Raji (cell line): Measurements from ENCODE around the gene F11R.
A peak's percentile ranks its signal among the peaks of the same experiment; 100 is the strongest.

Experiments used
- POLR2A ChIP-seq: IDR thresholded peaks from 2 replicates; pipeline ENCODE4 v1.6.1; 2011; ENCODE audit warnings: low read depth, low read length, control low read depth; ENCODE audit not compliant: insufficient read depth

The F11R gene

GRCh38 chr1:161046605-161047228 is 25.8 kb upstream of the F11R start:
- TF ChIP-seq POLR2A = no peak

GRCh38 chr1:161045736-161046604 is 25.0 kb upstream of the F11R start, which contains the start of gene USF1:
Gene USF1, minus strand, starts transcription at chr1:161045977. Its CDS starts 2,702 bp downstream, at chr1:161043275.
- TF ChIP-seq POLR2A = peak; percentile 72

GRCh38 chr1:161044908-161045735 is 24.2 kb upstream of the F11R start:
- peak; percentile 57 for TF ChIP-seq POLR2A

- no peak for TF ChIP-seq POLR2A
Measured at GRCh38 chr1:161044535-161044907, 23.6 kb upstream of the F11R start.

- no peak for TF ChIP-seq POLR2A
Measured at GRCh38 chr1:161039546-161039945, 18.6 kb upstream of the F11R start.

- no peak for TF ChIP-seq POLR2A
Measured at GRCh38 chr1:161039154-161039545, 18.2 kb upstream of the F11R start.

- TF ChIP-seq POLR2A = peak; percentile 89
Measured at GRCh38 chr1:161038523-161039153, 17.7 kb upstream of the F11R start, which contains the start of gene TSTD1. Gene TSTD1, minus strand, starts transcription at chr1:161038964. Its CDS starts 75 bp downstream, at chr1:161038889.

- no peak for TF ChIP-seq POLR2A
Measured at GRCh38 chr1:161037661-161038522, 16.9 kb upstream of the F11R start.

- no peak for TF ChIP-seq POLR2A
Measured at GRCh38 chr1:161033751-161034150, 12.8 kb upstream of the F11R start.

- no peak for TF ChIP-seq POLR2A
Measured at GRCh38 chr1:161032409-161032808, 11.5 kb upstream of the F11R start.

GRCh38 chr1:161031874-161032273 is 10.9 kb upstream of the F11R start:
- no peak for TF ChIP-seq POLR2A

GRCh38 chr1:161021970-161022353 is 1.0 kb upstream of the F11R start:
- no peak for TF ChIP-seq POLR2A

- TF ChIP-seq POLR2A = peak; percentile 80
Measured at GRCh38 chr1:161021165-161021969, 415 bp upstream of the F11R start.
